HS-27A (cell line): ENCODE results near the gene NANOGP8.

Source experiments
- DNase-seq: peaks from one replicate; pipeline ENCODE4 v3.0.0-alpha.2; 2012; ENCODE audit warnings: low read depth, missing footprints

Gene NANOGP8

DNA sequence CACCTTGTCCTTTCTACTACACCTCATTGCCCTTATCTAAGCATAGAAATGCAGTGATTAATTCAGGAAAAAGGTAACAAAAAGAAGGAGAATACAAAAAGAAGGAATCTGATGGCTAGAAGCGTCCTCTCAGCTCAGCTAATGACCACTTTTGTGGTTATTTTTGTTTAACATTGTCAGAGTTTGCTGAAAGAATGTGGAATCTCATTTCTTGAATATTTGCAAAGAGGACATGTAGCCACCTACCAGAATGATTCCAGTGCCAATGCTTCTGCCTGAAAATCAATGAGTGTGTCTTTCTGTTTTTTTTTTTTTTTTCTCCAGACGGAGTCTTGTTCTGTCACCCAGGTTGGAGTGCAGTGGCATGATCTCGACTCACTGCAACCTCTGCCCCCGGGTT, 24.5 kb downstream of the NANOGP8 start:
- DNase-seq, result no peak

DNA sequence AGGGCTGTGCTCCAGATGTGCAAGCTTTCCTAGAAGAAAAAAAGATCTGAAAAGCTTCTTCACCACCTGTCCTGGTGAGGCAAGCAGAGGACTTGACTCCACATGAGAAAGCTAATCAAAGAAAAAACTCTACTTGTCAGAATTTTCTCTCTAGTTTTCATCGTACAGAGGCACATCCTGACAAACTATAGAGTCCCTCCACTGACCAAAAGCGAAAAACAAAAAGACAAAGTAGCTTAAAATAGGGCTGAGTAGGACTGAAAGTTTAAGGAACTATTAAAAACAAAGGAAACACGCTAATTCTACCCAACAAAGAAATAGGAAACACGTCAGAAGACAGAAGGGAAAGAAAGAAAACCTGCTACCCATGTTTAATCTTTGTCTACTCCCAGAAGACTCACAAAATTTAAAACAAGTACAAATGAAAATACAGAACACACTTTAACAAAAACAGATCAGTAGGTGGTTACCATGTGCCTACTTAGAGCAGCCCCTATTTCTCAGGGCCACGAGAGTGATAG, 26.5 kb downstream of the NANOGP8 start:
- DNase-seq, result no peak

DNA sequence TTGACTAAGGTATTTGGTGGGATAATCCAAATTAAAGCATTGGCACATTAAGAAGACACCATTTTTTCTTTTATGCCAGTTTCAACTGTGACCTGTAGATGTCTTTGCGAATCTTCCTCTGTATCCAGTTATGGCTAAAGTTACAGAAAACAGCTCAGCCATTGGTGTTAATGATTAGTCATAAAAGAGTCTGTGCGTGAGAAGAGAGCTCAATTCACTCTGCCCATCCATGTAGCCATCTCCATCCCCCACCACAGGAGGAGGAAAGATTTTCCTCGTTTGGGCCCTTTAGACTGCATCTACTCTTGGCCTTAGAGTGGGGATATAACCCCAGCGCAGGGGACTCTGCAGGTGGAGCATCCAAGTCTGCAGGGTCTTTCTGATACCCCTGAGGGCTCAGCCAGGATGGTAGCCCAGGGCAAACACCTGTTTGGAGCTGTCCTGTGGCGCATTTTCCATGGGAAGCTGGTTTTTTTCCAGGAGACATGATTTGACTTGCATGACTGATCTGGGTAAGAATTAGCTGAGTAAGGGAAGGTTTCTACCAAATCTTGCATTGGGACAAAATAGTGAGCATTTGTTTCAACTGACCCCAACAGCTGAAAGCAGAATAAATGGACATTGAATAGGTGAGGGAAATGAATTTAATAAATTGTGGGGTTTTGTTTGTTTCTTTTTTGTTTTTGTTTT, 29.5 kb downstream of the NANOGP8 start:
- DNase-seq, result no peak

DNA sequence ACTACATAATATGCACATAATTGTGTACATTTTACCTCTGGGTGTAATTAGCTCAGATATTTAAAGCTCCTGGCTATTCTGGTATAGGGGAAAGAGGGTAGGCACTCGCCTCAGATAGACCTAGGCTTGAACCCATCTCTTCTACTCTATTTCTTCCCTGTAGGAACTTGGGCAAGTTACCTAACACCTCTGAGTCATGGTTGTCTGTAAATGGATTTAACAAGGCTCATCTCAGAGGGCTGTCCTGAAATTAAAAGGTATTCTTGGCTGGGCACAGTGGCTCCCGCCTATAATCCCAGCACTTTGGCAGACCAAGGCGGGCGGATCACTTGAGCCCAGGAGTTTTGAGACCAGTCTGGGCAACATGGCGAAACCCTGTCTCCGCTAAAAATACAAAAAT, 30.7 kb downstream of the NANOGP8 start:
- DNase-seq, result no peak

DNA sequence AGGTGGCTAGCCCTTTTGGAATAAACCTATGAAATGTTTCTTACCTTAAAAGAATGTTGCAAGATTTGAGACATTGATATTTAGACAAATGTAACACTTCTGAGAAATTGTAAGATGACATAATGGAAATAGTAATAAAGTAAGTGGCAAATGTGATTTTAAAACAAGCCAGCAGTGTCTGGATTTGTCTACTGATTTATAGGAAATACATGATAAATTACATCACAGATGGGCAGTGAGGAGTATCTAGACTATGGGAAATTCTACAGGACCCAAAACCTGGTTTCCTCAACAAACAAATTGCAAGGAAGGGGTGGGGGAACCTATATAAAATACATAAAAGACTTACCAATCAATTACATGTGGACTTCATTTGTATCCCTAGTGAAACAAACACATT, 37.1 kb downstream of the NANOGP8 start:
- no peak for DNase-seq

DNA sequence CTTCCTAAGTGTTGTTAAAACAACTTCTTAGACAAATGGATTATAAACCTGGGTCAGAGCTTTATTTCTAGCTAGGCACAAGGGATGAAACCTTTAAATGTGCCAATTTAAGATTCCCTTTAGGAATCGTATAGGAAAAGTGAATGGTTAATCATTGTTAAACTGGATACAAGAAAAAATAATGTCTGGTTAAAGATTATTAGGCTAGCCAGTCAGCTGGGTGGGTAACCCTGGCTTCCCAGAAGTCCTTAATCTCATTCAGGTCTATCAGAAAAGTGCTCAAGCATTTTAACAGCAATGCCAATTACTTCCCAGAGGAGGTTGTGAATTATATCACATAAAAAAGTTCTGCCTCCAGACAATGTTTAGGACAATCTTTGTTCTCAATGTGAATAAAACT, 37.6 kb downstream of the NANOGP8 start:
- DNase-seq, result no peak

DNA sequence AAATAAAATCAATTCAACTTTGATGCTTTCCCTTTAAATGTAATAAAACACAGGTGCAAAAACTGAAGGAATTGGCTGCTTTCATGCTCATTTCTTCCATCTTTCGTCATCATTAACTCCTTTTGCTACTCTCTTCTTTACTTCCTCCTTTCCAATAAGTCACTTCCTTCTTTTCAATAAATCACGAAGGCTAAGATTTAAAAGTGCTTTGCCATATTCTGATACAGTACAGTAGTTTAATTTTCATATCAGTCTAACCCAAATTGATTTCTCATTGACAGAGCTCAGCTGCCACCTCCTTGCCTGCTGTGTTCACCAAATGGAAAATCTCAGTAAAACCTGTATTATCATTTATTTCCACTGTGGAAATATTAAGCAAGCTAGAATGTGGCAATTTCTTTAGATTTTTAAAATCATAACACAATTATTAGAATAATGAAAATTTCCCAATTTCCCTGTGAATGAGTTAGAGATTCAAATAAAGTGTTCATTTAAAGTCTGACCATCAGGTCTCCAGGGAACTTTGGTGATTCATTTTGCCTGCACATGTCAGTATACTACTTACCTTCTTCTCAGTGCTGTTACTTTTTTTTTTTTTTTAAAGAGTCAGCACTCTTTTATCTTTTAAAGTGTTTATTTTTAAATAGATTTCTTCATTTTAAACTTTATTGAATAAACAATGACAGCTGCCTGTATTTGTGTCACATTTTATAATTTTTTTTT, 41.6 kb downstream of the NANOGP8 start:
- DNase-seq, result no peak

DNA sequence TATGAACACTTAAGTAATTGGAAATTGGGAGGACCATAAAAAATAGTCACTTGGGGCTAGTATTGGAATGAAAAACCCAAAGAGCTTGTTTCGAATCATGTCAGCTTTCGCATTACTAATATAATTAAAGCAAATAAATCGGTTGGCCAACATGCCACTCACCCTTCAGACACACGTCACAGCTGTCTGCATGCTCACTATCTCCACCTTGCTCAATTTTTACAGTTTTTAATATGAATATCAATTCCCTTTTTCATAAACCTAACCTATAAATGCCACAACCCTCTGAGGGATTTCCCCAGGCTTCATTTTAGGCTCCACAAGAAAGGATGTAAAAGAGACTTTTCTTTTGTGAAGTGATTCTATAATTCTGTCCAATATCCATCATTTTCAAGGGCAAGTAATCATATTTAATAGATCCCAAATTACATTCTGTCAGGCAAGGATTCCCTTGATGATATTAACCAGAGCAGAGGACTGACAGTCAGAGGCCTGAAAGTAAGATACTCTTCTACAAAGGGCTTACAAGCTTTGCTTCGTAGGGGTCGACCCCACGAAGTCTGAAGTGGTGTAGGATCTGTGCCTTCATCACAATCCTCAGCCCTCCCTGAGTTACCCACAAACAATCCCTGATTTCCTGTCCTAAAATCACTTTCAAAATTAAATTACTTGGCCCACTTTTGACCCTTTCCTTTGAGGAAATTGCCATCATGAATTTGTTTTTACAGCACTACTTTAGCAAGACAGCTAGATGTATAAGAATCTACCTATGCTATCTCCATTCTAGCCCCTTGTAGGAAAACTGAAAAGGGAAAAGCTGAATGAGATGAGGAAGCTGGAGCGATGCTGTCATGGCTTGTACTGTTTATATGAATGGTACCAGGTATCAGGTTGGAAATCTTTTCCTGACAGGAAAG, 44.5 kb downstream of the NANOGP8 start:
- no peak for DNase-seq

DNA sequence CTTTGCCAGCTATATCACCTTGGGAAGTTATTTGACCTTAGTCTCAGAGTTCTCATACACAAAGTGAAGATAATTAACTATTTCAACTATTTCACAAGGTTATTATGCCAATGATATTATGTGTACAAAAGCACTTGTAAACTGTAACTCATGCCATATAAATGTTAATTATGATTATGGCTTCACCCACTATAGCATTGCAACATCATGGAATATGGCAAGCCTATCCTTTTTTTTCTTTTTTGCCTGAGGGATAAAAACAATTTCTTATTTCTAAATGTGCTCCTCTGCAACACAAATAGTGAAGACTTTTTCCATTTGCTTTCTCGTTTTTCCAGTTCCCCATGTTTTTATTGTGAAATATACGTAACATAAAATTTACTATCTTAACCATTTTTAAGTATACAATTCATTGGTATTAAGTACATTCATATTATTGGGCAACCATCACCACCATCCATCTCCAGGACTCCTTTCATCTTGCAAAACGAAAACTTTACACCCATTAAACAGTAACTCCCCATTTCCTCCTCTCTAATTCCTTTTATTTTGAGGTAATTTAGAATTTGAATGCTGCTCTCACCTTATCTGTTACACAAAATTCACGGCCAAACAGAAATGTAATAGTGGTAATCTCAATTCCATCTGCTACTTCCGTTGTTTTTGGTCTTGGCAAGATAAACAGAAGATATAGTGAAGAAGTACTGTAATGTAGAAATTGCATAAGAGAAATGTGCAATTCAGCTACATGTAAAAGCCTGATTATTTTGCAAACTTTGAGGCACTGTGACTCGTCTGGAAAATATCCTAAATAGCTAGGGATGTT, 46.3 kb downstream of the NANOGP8 start:
- no peak for DNase-seq
